Natural killer cell (primary cell): ENCODE results near the gene RNF222. TPM values are rescaled to one million over a fixed set of nuclear protein-coding genes. Genes with fewer than 3 reads are reported as not detected.
"Not testable (repeated sequence)": the region's sequence is repeated elsewhere in the genome, so short reads cannot be mapped to it uniquely, and the experiment has no call there.

ENCODE experiments used
- ATAC-seq, 3 donors: fragments of 150-1000 bp in 2 of 3; fragments of 200-7000 bp in 1 of 3; cut with Tn5 transposase; 1 replicate in 1 of 3; 2 replicates in 2 of 3; pipeline ENCODE4 v1.10.0; 2021; ENCODE audit warnings: mild to moderate bottlenecking in 2 of 3, moderate library complexity in 2 of 3
- DNase-seq, 2 donors: peaks; one replicate each; pipeline versions ENCODE4 v3.0.0 to v3.0.0-alpha.2; 2013 to 2021; ENCODE audit warnings: mixed read lengths in 1 of 2
- H3K27ac ChIP-seq: one replicate; pipeline ENCODE4 v1.5.1; 2013; ENCODE audit warnings: mild to moderate bottlenecking, low read length
- H3K27me3 ChIP-seq: one replicate; pipeline ENCODE4 v1.6.1; 2013; ENCODE audit warnings: low read length; ENCODE audit not compliant: control insufficient read depth, insufficient read depth
- H3K36me3 ChIP-seq: one replicate; pipeline ENCODE4 v1.6.1; 2013; ENCODE audit warnings: low read length; ENCODE audit not compliant: control insufficient read depth, insufficient read depth
- H3K4me1 ChIP-seq: one replicate; pipeline ENCODE4 v1.6.1; 2013; ENCODE audit warnings: low read length; ENCODE audit not compliant: control insufficient read depth, insufficient read depth
- H3K4me3 ChIP-seq: one replicate; pipeline ENCODE4 v1.5.1; 2013; ENCODE audit warnings: low read length
- H3K9me3 ChIP-seq: one replicate; pipeline ENCODE4 v1.6.1; 2013; ENCODE audit warnings: low read length; ENCODE audit not compliant: control insufficient read depth, insufficient read depth
- H3K27ac Mint-ChIP-seq, 2 donors: one replicate each; pipeline ENCODE4 v1.8.0; 2022; ENCODE audit warnings: mild to moderate bottlenecking in 2 of 2, mixed read lengths in 2 of 2, moderate library complexity in 1 of 2
- H3K27me3 Mint-ChIP-seq, 2 donors: one replicate each; pipeline ENCODE4 v1.8.0; 2022; ENCODE audit warnings: low read depth in 2 of 2, mixed read lengths in 2 of 2
- H3K36me3 Mint-ChIP-seq: one replicate; pipeline ENCODE4 v1.8.0; 2022; ENCODE audit warnings: mixed read lengths
- H3K4me1 Mint-ChIP-seq, 2 donors: one replicate each; pipeline ENCODE4 v1.8.0; 2022; ENCODE audit warnings: mixed read lengths in 2 of 2
- H3K4me3 Mint-ChIP-seq: one replicate; pipeline ENCODE4 v1.8.0; 2022; ENCODE audit warnings: mild to moderate bottlenecking, moderate library complexity, mixed read lengths
- H3K9me3 Mint-ChIP-seq, 2 donors: one replicate each; pipeline ENCODE4 v1.8.0; 2022; ENCODE audit warnings: mixed read lengths in 2 of 2
- WGBS: methylation state at CpG from one replicate; pipeline ENCODE4 v1.1.7; 2013; ENCODE audit warnings: missing lambda C conversion rate; ENCODE audit not compliant: insufficient coverage; 5-methylcytosine and 5-hydroxymethylcytosine counted together
- intact Hi-C: fragments of 100-400 bp; cut with micrococcal nuclease; formaldehyde crosslinking; loops from one replicate; pipeline ENCODE4 v1.14.2; 2022
- total RNA-seq, 4 donors: library from RNA; stranded (reverse); fragments of 120-200 nt in 1 of 4; gene quantifications; one replicate each; pipeline versions ENCODE4 v1.2.3 to v1.2.4, GENCODE V29; 2013 to 2022
- TF ChIP-seq, protein P1 (sequence below): fragments of 200-600 bp; IDR thresholded peaks from one replicate; pipeline ENCODE4 v1.8.0; 2022; ENCODE audit warnings: antibody characterized with exemption

The RNF222 gene
- total RNA-seq, 3 donors from 2014 or later (not counting 1 experiment from before 2014, with no cell fraction given), result 0.35 to 1.1 (median 0.52) TPM

GRCh38 chr17:8398980-8399379 is 1.4 kb upstream of the RNF222 start:
- Mint-ChIP-seq H3K36me3 (no peaks in the 10 kb centered on the region), H3K27me3 (peaks cover 24 to 26% of the 10 kb centered on the region in 2 donors), H3K9me3 (no peaks in the 10 kb centered on the region), H3K4me1 (peaks cover 3% of the 10 kb centered on the region in 2 donors), H3K4me3 (no peak overlapping the region), H3K27ac (no peak overlapping the region)
- no peak overlapping the region for H3K27ac ChIP-seq
- intact Hi-C loops, result no loop called here
- peaks cover 9% of the 10 kb centered on the region for H3K27me3 ChIP-seq
- 84% methylated on average over 5 of the region's 6 CpGs for WGBS
- no peak for DNase-seq
- H3K9me3 ChIP-seq, result no peaks in the 10 kb centered on the region
- H3K4me1 ChIP-seq, result peaks cover 5% of the 10 kb centered on the region
- no peak for ATAC-seq
- H3K36me3 ChIP-seq, result no peaks in the 10 kb centered on the region
- H3K4me3 ChIP-seq, result no peak overlapping the region
- TF ChIP-seq, protein P1, sequence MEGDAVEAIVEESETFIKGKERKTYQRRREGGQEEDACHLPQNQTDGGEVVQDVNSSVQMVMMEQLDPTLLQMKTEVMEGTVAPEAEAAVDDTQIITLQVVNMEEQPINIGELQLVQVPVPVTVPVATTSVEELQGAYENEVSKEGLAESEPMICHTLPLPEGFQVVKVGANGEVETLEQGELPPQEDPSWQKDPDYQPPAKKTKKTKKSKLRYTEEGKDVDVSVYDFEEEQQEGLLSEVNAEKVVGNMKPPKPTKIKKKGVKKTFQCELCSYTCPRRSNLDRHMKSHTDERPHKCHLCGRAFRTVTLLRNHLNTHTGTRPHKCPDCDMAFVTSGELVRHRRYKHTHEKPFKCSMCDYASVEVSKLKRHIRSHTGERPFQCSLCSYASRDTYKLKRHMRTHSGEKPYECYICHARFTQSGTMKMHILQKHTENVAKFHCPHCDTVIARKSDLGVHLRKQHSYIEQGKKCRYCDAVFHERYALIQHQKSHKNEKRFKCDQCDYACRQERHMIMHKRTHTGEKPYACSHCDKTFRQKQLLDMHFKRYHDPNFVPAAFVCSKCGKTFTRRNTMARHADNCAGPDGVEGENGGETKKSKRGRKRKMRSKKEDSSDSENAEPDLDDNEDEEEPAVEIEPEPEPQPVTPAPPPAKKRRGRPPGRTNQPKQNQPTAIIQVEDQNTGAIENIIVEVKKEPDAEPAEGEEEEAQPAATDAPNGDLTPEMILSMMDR, result no peak

DNA sequence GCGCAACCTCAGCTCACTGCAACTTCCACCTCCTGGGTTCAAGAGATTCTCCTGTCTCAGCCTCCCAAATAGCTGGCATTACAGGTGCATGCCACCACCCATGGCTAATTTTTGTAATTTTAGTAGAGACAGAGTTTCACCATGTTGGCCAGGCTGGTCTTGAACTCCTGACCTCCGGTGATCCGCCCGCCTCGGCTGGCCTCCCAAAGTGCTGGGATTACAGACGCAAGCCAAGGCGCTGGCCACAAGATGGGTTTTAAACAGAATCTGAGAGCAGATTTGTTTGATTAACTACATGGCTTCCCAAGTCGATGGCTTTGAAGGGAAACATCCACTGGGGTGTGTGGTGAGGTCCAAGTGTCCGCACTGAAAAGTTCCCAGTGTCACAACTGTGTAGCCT is 3.1 kb downstream of the RNF222 start:
- H3K9me3 ChIP-seq, H3K27ac ChIP-seq, ATAC-seq, H3K27ac Mint-ChIP-seq, H3K27me3 ChIP-seq, H3K4me3 Mint-ChIP-seq, H3K9me3 Mint-ChIP-seq, H3K36me3 Mint-ChIP-seq, DNase-seq, H3K4me3 ChIP-seq, intact Hi-C loops, H3K36me3 ChIP-seq: not testable (repeated sequence)
- 97% methylated on average over 9 of the region's 9 CpGs for WGBS
- H3K4me1 ChIP-seq, result peaks cover 17% of the 10 kb centered on the region
- Mint-ChIP-seq H3K4me1 (peaks cover 14 to 15% of the 10 kb centered on the region in 2 donors), H3K27me3 (peaks cover 19 to 26% of the 10 kb centered on the region in 2 donors)

- DNase-seq (peak in 1 of 2 donors; percentile 82), ATAC-seq (peak; percentile 91 to 97 (median 96))
- Histone ChIP-seq H3K36me3 (no peaks in the 10 kb centered on the region), H3K4me1 (peaks cover 25% of the 10 kb centered on the region), H3K27ac (peak overlapping the region; percentile 36), H3K27me3 (peaks cover 5% of the 10 kb centered on the region), H3K9me3 (no peaks in the 10 kb centered on the region), H3K4me3 (no peak overlapping the region)
- peaks cover 18 to 23% of the 10 kb centered on the region in 2 donors for H3K4me1 Mint-ChIP-seq
- H3K4me3 Mint-ChIP-seq, result no peak overlapping the region
- intact Hi-C loops, result no loop called here
- H3K36me3 Mint-ChIP-seq, result no peaks in the 10 kb centered on the region
- TF ChIP-seq, protein P1, result no peak
- H3K27me3 Mint-ChIP-seq, result peaks cover 19 to 26% of the 10 kb centered on the region in 2 donors
- 60% methylated on average over 8 of the region's 8 CpGs for WGBS
- peak overlapping the region; percentile 71 to 90 for H3K27ac Mint-ChIP-seq
- H3K9me3 Mint-ChIP-seq, result no peaks in the 10 kb centered on the region
These were observed 4.0 kb downstream of the RNF222 start for GRCh38 chr17:8393470-8394231.

- Mint-ChIP-seq H3K4me1 (peaks cover 26 to 31% of the 10 kb centered on the region in 2 donors), H3K9me3 (no peaks in the 10 kb centered on the region), H3K27me3 (peaks cover 19 to 23% of the 10 kb centered on the region in 2 donors), H3K36me3 (no peaks in the 10 kb centered on the region), H3K4me3 (no peak overlapping the region), H3K27ac (peak overlapping the region; percentile 71 to 90)
- Histone ChIP-seq H3K36me3 (no peaks in the 10 kb centered on the region), H3K4me1 (peaks cover 30% of the 10 kb centered on the region), H3K4me3 (no peak overlapping the region), H3K27me3 (peaks cover 1% of the 10 kb centered on the region), H3K9me3 (no peaks in the 10 kb centered on the region), H3K27ac (peak overlapping the region; percentile 36)
- DNase-seq, result no peak
- intact Hi-C loops, result no loop called here
- TF ChIP-seq, protein P1, result no peak
- WGBS, result 91% methylated on average over 46 of the region's 46 CpGs
- ATAC-seq, result no peak
These were observed 4.8 kb downstream of the RNF222 start for GRCh38 chr17:8392674-8393469.
